ENCODE measurements around the gene GAB2. TPM values are rescaled to one million over a fixed set of nuclear protein-coding genes. Genes with fewer than 3 reads are reported as not detected.

Gene GAB2
- total RNA-seq, 4 donors from 2014 or later = 39.6 to 57.3 (median 46.6) TPM

GRCh38 chr11:78199653-78200015 is 218.0 kb downstream of the GAB2 start:
- Histone ChIP-seq H3K36me3 (peaks cover 0 to 69% (median 0%) of the 10 kb centered on the region in 3 donors), H3K27me3 (no peaks in the 10 kb centered on the region), H3K4me3 (no peak overlapping the region), H3K9me3 (no peaks in the 10 kb centered on the region), H3K27ac (no peak overlapping the region), H3K4me1 (peaks cover 0 to 4% (median 0%) of the 10 kb centered on the region in 4 donors)
- TF ChIP-seq CTCF (IDR thresholded peaks at IDR 0.05) (no peak), POLR2A (IDR thresholded peaks at IDR 0.05) (no peak), EP300 (IDR thresholded peaks at IDR 0.05) (no peak)
- WGBS, 2 donors = 98% methylated on average over 5 of the region's 5 CpGs
- DNase-seq (ENCODE audit: low spot score in 2 of 2) = no peak

GRCh38 chr11:78199015-78199652 is 218.5 kb downstream of the GAB2 start:
- Histone ChIP-seq H3K9me3 (no peaks in the 10 kb centered on the region), H3K36me3 (peaks cover 0 to 69% (median 0%) of the 10 kb centered on the region in 3 donors), H3K4me3 (no peak overlapping the region), H3K27me3 (no peaks in the 10 kb centered on the region), H3K4me1 (peaks cover 0 to 4% (median 0%) of the 10 kb centered on the region in 4 donors), H3K27ac (no peak overlapping the region)
- DNase-seq (ENCODE audit: low spot score in 2 of 2) = no peak
- TF ChIP-seq CTCF (IDR thresholded peaks at IDR 0.05) = no peak
- no peak for TF ChIP-seq EP300 (IDR thresholded peaks at IDR 0.05)
- no peak for TF ChIP-seq POLR2A (IDR thresholded peaks at IDR 0.05)
- 95% methylated on average over 6 of the region's 6 CpGs for WGBS, 2 donors

- no peak overlapping the region for H3K4me3 ChIP-seq
- 78 to 92% methylated on average over 7 to 8 of the region's 8 CpGs for WGBS, 2 donors
- no peak for DNase-seq (ENCODE audit: low spot score in 2 of 2)
- peaks cover 0 to 12% (median under 1%) of the 10 kb centered on the region in 4 donors for H3K4me1 ChIP-seq
- no peak for TF ChIP-seq CTCF (IDR thresholded peaks at IDR 0.05)
- H3K36me3 ChIP-seq = peaks cover 0 to 60% (median 0%) of the 10 kb centered on the region in 3 donors
- no peaks in the 10 kb centered on the region for H3K27me3 ChIP-seq
- H3K9me3 ChIP-seq = no peaks in the 10 kb centered on the region
- H3K27ac ChIP-seq = no peak overlapping the region
Measured at GRCh38 chr11:78197816-78198215, 219.8 kb downstream of the GAB2 start.

GRCh38 chr11:78196661-78197091 is 220.9 kb downstream of the GAB2 start:
- no peak for TF ChIP-seq CTCF (IDR thresholded peaks at IDR 0.05)
- no peak for TF ChIP-seq POLR2A (IDR thresholded peaks at IDR 0.05)
- TF ChIP-seq EP300 (IDR thresholded peaks at IDR 0.05) = no peak
- WGBS, 2 donors = 88 to 92% methylated on average over 9 to 26 of the region's 40 CpGs
- Histone ChIP-seq H3K4me3 (no peak overlapping the region), H3K9me3 (no peaks in the 10 kb centered on the region), H3K27me3 (no peaks in the 10 kb centered on the region), H3K36me3 (peaks cover 0 to 51% (median 0%) of the 10 kb centered on the region in 3 donors), H3K4me1 (peaks cover 0 to 20% (median 5%) of the 10 kb centered on the region in 4 donors), H3K27ac (no peak overlapping the region)
- DNase-seq (ENCODE audit: low spot score in 2 of 2) = no peak

GRCh38 chr11:78195917-78196560 is 221.6 kb downstream of the GAB2 start:
- TF ChIP-seq POLR2A (IDR thresholded peaks at IDR 0.05) = no peak
- no peak for TF ChIP-seq CTCF (IDR thresholded peaks at IDR 0.05)
- TF ChIP-seq EP300 (IDR thresholded peaks at IDR 0.05) = no peak
- Histone ChIP-seq H3K36me3 (peaks cover 0 to 45% (median 0%) of the 10 kb centered on the region in 3 donors), H3K4me3 (no peak overlapping the region), H3K9me3 (no peaks in the 10 kb centered on the region), H3K4me1 (peaks cover 0 to 20% (median 5%) of the 10 kb centered on the region in 4 donors), H3K27me3 (no peaks in the 10 kb centered on the region), H3K27ac (no peak overlapping the region)
- 64 to 70% methylated on average over 10 to 34 of the region's 60 CpGs for WGBS, 2 donors
- no peak for DNase-seq (ENCODE audit: low spot score in 2 of 2)

Data from tibial nerve (tissue), 4 donors.